Stomach (tissue), 9 donors: ENCODE measurements around the gene GRAMD2B. TPM values are rescaled to one million over a fixed set of nuclear protein-coding genes. Genes with fewer than 3 reads are reported as not detected.

ENCODE experiments used
- DNase-seq, 2 donors: peaks; one replicate each; pipeline versions ENCODE4 v3.0.0 to v3.0.0-alpha.2; 2013 to 2019
- H3K27ac ChIP-seq, 5 donors: fragments of 200-600 bp in 4 of 5; sonication (generic) in 4 of 5; one replicate each; pipeline ENCODE4 v1.5.1; 2013 to 2019; ENCODE audit warnings: mild to moderate bottlenecking in 1 of 5, moderate library complexity in 1 of 5
- H3K27me3 ChIP-seq, 3 donors: fragments of 200-600 bp; sonication (generic); one replicate each; pipeline ENCODE4 v1.5.1; 2017 to 2019; ENCODE audit warnings: mixed run types in 1 of 3
- H3K36me3 ChIP-seq, 4 donors: fragments of 200-600 bp; sonication (generic); 1 replicate in 3 of 4; 2 replicates in 1 of 4; pipeline ENCODE4 v1.5.1; 2016 to 2019
- H3K4me1 ChIP-seq, 4 donors: fragments of 200-600 bp; sonication (generic); one replicate each; pipeline ENCODE4 v1.5.1; 2016 to 2019
- H3K4me3 ChIP-seq, 4 donors: fragments of 200-600 bp; sonication (generic) in 3 of 4; one replicate each; pipeline ENCODE4 v1.5.1; 2016 to 2019; ENCODE audit warnings: mild to moderate bottlenecking in 1 of 4
- H3K9me3 ChIP-seq, 4 donors: fragments of 200-600 bp; sonication (generic); one replicate each; pipeline ENCODE4 v1.5.1; 2016 to 2019
- EP300 ChIP-seq: sonication (generic); formaldehyde crosslinking; IDR thresholded peaks from one replicate; pipeline ENCODE4 v1.6.1; 2017; ENCODE audit warnings: antibody characterized with exemption
- POLR2A ChIP-seq, 4 donors: fragments of 450-650 bp; IDR thresholded peaks; one replicate each; pipeline ENCODE4 v1.6.1; 2016; ENCODE audit warnings: antibody characterized with exemption in 4 of 4, control low read depth in 2 of 4, mild to moderate bottlenecking in 1 of 4, moderate library complexity in 1 of 4
- POLR2AphosphoS5 ChIP-seq, 3 donors: sonication (generic); formaldehyde crosslinking; IDR thresholded peaks; one replicate each; pipeline ENCODE4 v1.6.1; 2016; ENCODE audit warnings: antibody characterized with exemption in 3 of 3
- WGBS, 5 donors: extraction: QIAGEN DNeasy Blood & Tissue Kit in 3 of 5; methylation state at CpG; one replicate each; pipeline versions ENCODE4 v1.1.5 to v1.1.7; 2013 to 2018; 5-methylcytosine and 5-hydroxymethylcytosine counted together
- intact Hi-C: fragments of 100-400 bp; cut with DNase I; formaldehyde crosslinking; loops from one replicate; pipeline ENCODE4 v1.15.1; 2023; ENCODE audit warnings: low total_unique reads
- polyA plus RNA-seq, 3 donors: library from polyadenylated mRNA; stranded (reverse); fragments of 200-250 nt; gene quantifications; one replicate each; pipeline ENCODE4 v1.2.3, GENCODE V29; 2013
- total RNA-seq, 5 donors: library from RNA; depleted of rRNA; stranded (reverse); fragments of >200 nt; gene quantifications; one replicate each; pipeline versions ENCODE4 v1.1.0 to v1.2.3, GENCODE V29; 2014 to 2016
- TF ChIP-seq, protein P1 (sequence below), 7 experiments: fragments of 450-650 bp in 4 of 7; fragments of 200-600 bp in 3 of 7; sonication (generic) in 3 of 7; IDR thresholded peaks; one replicate each; pipeline ENCODE4 v1.5.1; 2016 to 2019; ENCODE audit warnings: antibody characterized with exemption in 7 of 7, control low read depth in 2 of 7, mild to moderate bottlenecking in 1 of 7
- donor health status: healthy with polysubstance abuse.
- donor health status: Bipolar disorder and iron deficiency.
- donor health status: healthy.

The GRAMD2B gene
- total and polyA plus RNA-seq, 8 donors = 5.7 to 69.6 (median 23.7) TPM

DNA sequence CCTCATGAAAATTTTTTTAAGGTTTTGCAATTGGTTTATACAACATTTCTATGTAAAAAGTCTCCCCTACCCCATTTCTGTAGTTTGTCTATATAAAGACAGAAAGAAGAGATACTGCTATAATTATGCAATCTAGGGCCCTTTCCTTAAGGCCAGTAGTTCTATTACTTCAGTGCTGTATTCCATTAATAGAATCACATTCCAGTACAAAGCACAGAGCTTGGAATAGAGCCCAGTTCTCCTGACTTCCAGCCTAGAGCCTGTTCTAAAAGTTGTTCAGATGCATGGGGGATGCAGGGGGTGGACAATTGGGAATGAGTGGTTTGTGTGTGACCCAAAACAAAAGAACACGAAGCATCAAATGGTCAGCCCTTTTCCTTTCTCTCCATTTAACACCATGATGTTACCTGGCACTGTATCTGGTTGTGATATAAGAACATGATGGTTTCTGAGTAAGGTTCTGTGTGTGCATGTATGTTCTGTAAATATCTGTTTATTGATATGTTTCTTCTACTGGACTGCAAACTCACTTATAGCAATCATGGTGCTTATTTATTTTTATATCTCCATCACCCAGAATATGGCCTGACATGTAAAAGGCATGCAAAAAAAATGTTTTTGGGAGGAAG, 8.2 kb upstream of the GRAMD2B start:
- 60 to 86% (median 67%) methylated on average over 1 of the region's 1 CpG for WGBS, 5 donors
- peak in 1 of 2 donors; percentile 79 for DNase-seq
- TF ChIP-seq POLR2A (IDR thresholded peaks at IDR 0.05) = no peak
- TF ChIP-seq POLR2AphosphoS5 (IDR thresholded peaks at IDR 0.05) = peak in 1 of 3 donors; percentile 9
- TF ChIP-seq, protein P1, sequence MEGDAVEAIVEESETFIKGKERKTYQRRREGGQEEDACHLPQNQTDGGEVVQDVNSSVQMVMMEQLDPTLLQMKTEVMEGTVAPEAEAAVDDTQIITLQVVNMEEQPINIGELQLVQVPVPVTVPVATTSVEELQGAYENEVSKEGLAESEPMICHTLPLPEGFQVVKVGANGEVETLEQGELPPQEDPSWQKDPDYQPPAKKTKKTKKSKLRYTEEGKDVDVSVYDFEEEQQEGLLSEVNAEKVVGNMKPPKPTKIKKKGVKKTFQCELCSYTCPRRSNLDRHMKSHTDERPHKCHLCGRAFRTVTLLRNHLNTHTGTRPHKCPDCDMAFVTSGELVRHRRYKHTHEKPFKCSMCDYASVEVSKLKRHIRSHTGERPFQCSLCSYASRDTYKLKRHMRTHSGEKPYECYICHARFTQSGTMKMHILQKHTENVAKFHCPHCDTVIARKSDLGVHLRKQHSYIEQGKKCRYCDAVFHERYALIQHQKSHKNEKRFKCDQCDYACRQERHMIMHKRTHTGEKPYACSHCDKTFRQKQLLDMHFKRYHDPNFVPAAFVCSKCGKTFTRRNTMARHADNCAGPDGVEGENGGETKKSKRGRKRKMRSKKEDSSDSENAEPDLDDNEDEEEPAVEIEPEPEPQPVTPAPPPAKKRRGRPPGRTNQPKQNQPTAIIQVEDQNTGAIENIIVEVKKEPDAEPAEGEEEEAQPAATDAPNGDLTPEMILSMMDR (IDR thresholded peaks at IDR 0.05) = no peak
- TF ChIP-seq EP300 = no peak
- Histone ChIP-seq H3K9me3 (no peaks in the 10 kb centered on the region), H3K4me3 (no peak overlapping the region), H3K27me3 (no peaks in the 10 kb centered on the region), H3K27ac (peak overlapping the region in 4 of 5 donors; percentile 39 to 76 (median 42)), H3K4me1 (peaks cover 10 to 26% (median 24%) of the 10 kb centered on the region in 4 donors), H3K36me3 (no peaks in the 10 kb centered on the region)
- intact Hi-C loops = no loop called here

DNA sequence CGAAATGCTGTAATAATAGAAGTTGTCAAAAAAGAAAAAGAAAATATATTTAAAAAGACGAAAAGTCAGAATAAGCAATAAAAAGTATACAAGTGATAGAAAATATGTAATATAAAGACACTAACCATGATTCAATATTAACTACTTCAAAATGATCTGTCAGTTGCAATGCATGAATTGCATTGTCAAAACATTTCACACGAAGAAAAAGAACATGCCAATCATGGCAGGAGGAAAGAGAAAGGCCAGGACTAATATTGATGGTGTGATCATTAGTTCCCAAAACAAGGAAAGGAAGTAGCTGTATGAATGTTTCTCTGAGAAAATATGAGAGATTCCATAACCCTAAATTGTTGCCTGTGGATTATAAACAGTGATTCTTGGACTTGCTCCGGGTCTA, 7.4 kb upstream of the GRAMD2B start:
- Histone ChIP-seq H3K4me1 (peaks cover 10 to 26% (median 24%) of the 10 kb centered on the region in 4 donors), H3K27ac (peak overlapping the region in 3 of 5 donors; percentile 39 to 76 (median 44)), H3K36me3 (no peaks in the 10 kb centered on the region), H3K4me3 (no peak overlapping the region), H3K27me3 (no peaks in the 10 kb centered on the region), H3K9me3 (no peaks in the 10 kb centered on the region)
- DNase-seq = no peak
- no peak for TF ChIP-seq EP300
- no peak for TF ChIP-seq POLR2AphosphoS5 (IDR thresholded peaks at IDR 0.05)
- TF ChIP-seq, protein P1 (IDR thresholded peaks at IDR 0.05) = no peak
- WGBS, 5 donors = 71 to 85% (median 84%) methylated on average over 4 of the region's 4 CpGs
- intact Hi-C loops = no loop called here

DNA sequence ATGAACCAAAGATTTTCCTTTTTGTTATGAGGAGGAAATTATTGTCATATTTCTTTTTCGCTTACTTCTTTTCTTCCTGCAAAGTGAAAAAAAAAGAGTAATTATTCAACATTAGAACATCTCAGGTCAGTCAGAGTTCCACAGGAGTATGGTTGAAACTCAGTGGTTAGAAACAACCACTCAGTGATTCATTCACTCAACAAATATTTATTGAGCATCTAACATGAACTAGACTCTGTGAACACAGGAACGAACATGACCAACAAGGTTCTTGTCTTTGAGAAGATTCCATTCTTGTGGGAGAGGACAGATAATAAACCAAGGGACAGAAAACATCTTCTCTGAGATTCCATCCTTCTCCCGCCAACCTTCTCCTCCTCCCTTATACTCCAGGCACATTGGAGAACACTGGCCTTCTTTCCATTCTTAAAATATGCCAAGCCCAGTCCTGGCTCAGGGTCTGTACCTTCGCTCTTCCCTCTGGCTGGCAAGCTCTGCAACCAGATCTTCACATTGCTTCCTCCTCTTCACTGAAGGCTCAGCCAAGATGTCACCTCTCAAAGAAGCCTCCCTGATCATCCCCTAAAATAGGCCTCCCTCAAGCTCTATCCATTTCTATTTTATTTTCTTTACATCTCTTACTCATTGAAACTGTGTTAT, 6.8 kb upstream of the GRAMD2B start:
- WGBS, 5 donors = 82 to 93% (median 89%) methylated on average over 4 of the region's 4 CpGs
- Histone ChIP-seq H3K9me3 (no peaks in the 10 kb centered on the region), H3K4me1 (peaks cover 10 to 26% (median 24%) of the 10 kb centered on the region in 4 donors), H3K4me3 (no peak overlapping the region), H3K27ac (peak overlapping the region in 2 of 5 donors; percentile 38 to 76), H3K36me3 (no peaks in the 10 kb centered on the region), H3K27me3 (no peaks in the 10 kb centered on the region)
- intact Hi-C loops = no loop called here
- no peak for DNase-seq
- TF ChIP-seq EP300 (no peak), POLR2A (IDR thresholded peaks at IDR 0.05) (no peak), POLR2AphosphoS5 (IDR thresholded peaks at IDR 0.05) (no peak)
- TF ChIP-seq, protein P1 (IDR thresholded peaks at IDR 0.05) = no peak

DNA sequence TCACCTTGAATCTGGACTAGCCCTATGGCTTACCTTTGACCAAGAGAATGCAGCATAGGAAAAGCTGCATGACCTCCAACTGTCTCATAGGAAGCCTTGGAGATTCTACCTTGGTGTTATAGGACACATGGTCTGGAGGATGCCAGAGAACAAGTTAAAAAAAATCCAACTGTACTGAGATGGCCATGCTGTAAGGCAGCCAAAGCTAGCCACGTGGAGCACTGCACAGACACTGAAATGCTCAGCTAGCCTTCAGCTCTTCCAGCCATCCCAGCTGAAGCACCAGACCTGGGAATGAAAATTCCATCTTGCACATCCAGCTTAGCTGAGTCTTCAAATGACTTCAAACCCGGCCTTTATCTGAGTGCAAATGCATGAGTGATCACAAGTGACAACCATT, 6.0 kb upstream of the GRAMD2B start:
- Histone ChIP-seq H3K4me3 (no peak overlapping the region), H3K36me3 (no peaks in the 10 kb centered on the region), H3K4me1 (peaks cover 10 to 27% (median 24%) of the 10 kb centered on the region in 4 donors), H3K9me3 (no peaks in the 10 kb centered on the region), H3K27ac (no peak overlapping the region), H3K27me3 (no peaks in the 10 kb centered on the region)
- no peak for DNase-seq
- intact Hi-C loops = no loop called here
- WGBS, 5 donors = 81 to 93% (median 89%) methylated on average over 2 of the region's 2 CpGs
- TF ChIP-seq EP300 (no peak), POLR2A (IDR thresholded peaks at IDR 0.05) (no peak)
- TF ChIP-seq, protein P1 (IDR thresholded peaks at IDR 0.05) = no peak
